HepG2 (cell line): ENCODE results near the gene TRMT10C. TPM values are rescaled to one million over a fixed set of nuclear protein-coding genes. Genes with fewer than 3 reads are reported as not detected.
A peak's percentile ranks its signal among the peaks of the same experiment; 100 is the strongest.

ENCODE experiments used
- ATAC-seq: fragments of 200-7000 bp; cut with Tn5 transposase; 3 replicates; pipeline ENCODE4 v1.9.1; 2020; ENCODE audit warnings: mild to moderate bottlenecking, moderate library complexity
- BruUV-seq: library from RNA; stranded (reverse); fragments of 400-500 nt; replicated peaks from 2 replicates; lab custom pipeline; 2021; lab: Mats Ljungman, UMichigan
- CTCF ChIA-PET: fragments of 300-600 bp; formaldehyde crosslinking; extraction: SDS; loops from one replicate; lab custom pipeline; 2021; ENCODE audit warnings: low total read pairs, inconsistent platforms, low intra/inter-chr PET ratio; lab: Yijun Ruan, JAX
- POLR2A ChIA-PET: fragments of 350-600 bp; sonication (Branson Sonifier 250); formaldehyde crosslinking; loops from one replicate; lab custom pipeline; 2020; ENCODE audit warnings: antibody characterized with exemption, inconsistent platforms; lab: Yijun Ruan, JAX
- DNase-seq: peaks from one replicate; pipeline ENCODE4 v3.0.0-alpha.2; 2015; ENCODE audit warnings: low spot score
- FAIRE-seq: peaks from 3 replicates; lab custom pipeline; 2011; peaks lifted over from hg19 to GRCh38; lab: Jason Lieb, UNC
- H2AFZ ChIP-seq: one replicate; pipeline ENCODE4 v1.6.1; 2011; ENCODE audit warnings: low read length, inconsistent platforms
- H3K27ac ChIP-seq: fragments of 300-600 bp; 3 replicates; pipeline ENCODE4 v1.8.0; 2011; ENCODE audit warnings: mixed run types, mild to moderate bottlenecking, mixed read lengths, low read length, inconsistent platforms; ENCODE audit not compliant: insufficient read depth; ENCODE audit errors: extremely low read length
- H3K27me3 ChIP-seq, 2 experiments: fragments of 200-600 bp in 1 of 2; 2 replicates in 1 of 2; 3 replicates in 1 of 2; pipeline versions ENCODE4 v1.6.0 to v1.8.0; 2011; ENCODE audit warnings: low read length in 2 of 2, mild to moderate bottlenecking in 2 of 2, moderate library complexity in 2 of 2, inconsistent platforms in 1 of 2; ENCODE audit not compliant: insufficient read depth in 2 of 2, control insufficient read depth in 1 of 2
- H3K36me3 ChIP-seq, 2 experiments: fragments of 200-600 bp in 1 of 2; replicated peaks in 1 of 2; 2 replicates in 1 of 2; 3 replicates in 1 of 2; pipeline versions ENCODE4 v1.5.1 to v1.8.0; 2011; ENCODE audit warnings: low read length in 2 of 2, inconsistent platforms in 1 of 2; ENCODE audit not compliant: insufficient read depth in 2 of 2, control insufficient read depth in 1 of 2
- H3K4me1 ChIP-seq: 2 replicates; pipeline ENCODE4 v1.5.1; 2012; ENCODE audit warnings: low read length, inconsistent platforms; ENCODE audit not compliant: insufficient read depth
- H3K4me2 ChIP-seq: 2 replicates; pipeline ENCODE4 v1.6.0; 2011; ENCODE audit warnings: low read depth, low read length, inconsistent platforms
- H3K4me3 ChIP-seq, 3 experiments: fragments of 200-600 bp in 1 of 3; sonication (generic), shearing (Covaris generic) in 1 of 3; replicated peaks in 1 of 3; 2 replicates each; pipeline ENCODE4 v1.5.1; 2011 to 2016; ENCODE audit warnings: low read length in 3 of 3, inconsistent platforms in 2 of 3, low read depth in 2 of 3, mild to moderate bottlenecking in 2 of 3, control low read depth in 1 of 3, mixed read lengths in 1 of 3; ENCODE audit not compliant: insufficient read depth in 1 of 3
- H3K79me2 ChIP-seq: one replicate; pipeline ENCODE4 v1.6.1; 2011; ENCODE audit warnings: low read length, inconsistent platforms; ENCODE audit not compliant: insufficient read depth
- H3K9ac ChIP-seq: 2 replicates; pipeline ENCODE4 v1.6.0; 2011; ENCODE audit warnings: mild to moderate bottlenecking, low read depth, low read length, inconsistent platforms; ENCODE audit not compliant: insufficient read depth
- H3K9me3 ChIP-seq: 2 replicates; pipeline ENCODE4 v1.5.1; 2012; ENCODE audit warnings: mild to moderate bottlenecking, low read length
- H4K20me1 ChIP-seq: 2 replicates; pipeline ENCODE4 v1.6.0; 2011; ENCODE audit warnings: inconsistent platforms, mild to moderate bottlenecking, low read length, moderate library complexity; ENCODE audit not compliant: insufficient read depth
- CBX2 ChIP-seq, 2 experiments: fragments of 200-600 bp in 1 of 2; sonication (generic); formaldehyde crosslinking in 1 of 2; IDR thresholded peaks; 2 replicates each; pipeline versions ENCODE4 v1.7.0 to v1.8.1; 2018 to 2022; ENCODE audit warnings: low read depth in 2 of 2, low read length in 1 of 2, mild to moderate bottlenecking in 1 of 2, missing genetic modification reagents in 1 of 2
- MYPOP ChIP-seq: sonication (generic); formaldehyde crosslinking; IDR thresholded peaks from 2 replicates; pipeline ENCODE4 v1.8.1; 2023; ENCODE audit warnings: mild to moderate bottlenecking, moderate library complexity, missing genetic modification reagents
- PAX8 ChIP-seq: sonication (generic); formaldehyde crosslinking; IDR thresholded peaks from 2 replicates; pipeline ENCODE4 v1.8.0; 2022; ENCODE audit warnings: mild to moderate bottlenecking, missing genetic modification reagents, borderline replicate concordance
- RELA ChIP-seq: sonication (generic); formaldehyde crosslinking; IDR thresholded peaks from 2 replicates; pipeline ENCODE4 v1.4.0; 2020; ENCODE audit warnings: missing genetic modification reagents
- TCF12 ChIP-seq, 2 experiments: fragments of 450-650 bp in 1 of 2; sonication (generic) in 1 of 2; formaldehyde crosslinking in 1 of 2; IDR thresholded peaks; 2 replicates each; pipeline versions ENCODE4 v1.6.1 to v1.8.0; 2017 to 2022; ENCODE audit warnings: antibody characterized with exemption in 1 of 2, mild to moderate bottlenecking in 1 of 2, missing genetic modification reagents in 1 of 2, moderate library complexity in 1 of 2
- ZBTB14 ChIP-seq: sonication (generic); formaldehyde crosslinking; IDR thresholded peaks from 2 replicates; pipeline ENCODE4 v1.4.0; 2020; ENCODE audit warnings: missing genetic modification reagents
- ZNF18 ChIP-seq: sonication (generic); formaldehyde crosslinking; IDR thresholded peaks from 2 replicates; pipeline ENCODE4 v1.8.0; 2022; ENCODE audit warnings: mild to moderate bottlenecking, missing genetic modification reagents; ENCODE audit not compliant: insufficient replicate concordance
- ZNF235 ChIP-seq: sonication (generic); formaldehyde crosslinking; IDR thresholded peaks from 2 replicates; pipeline ENCODE4 v1.8.1; 2023; ENCODE audit warnings: mild to moderate bottlenecking, missing genetic modification reagents, borderline replicate concordance
- ZNF619 ChIP-seq: sonication (generic); formaldehyde crosslinking; IDR thresholded peaks from 2 replicates; pipeline ENCODE4 v1.4.0; 2020; ENCODE audit warnings: mild to moderate bottlenecking, missing genetic modification reagents
- ZNF644 ChIP-seq: IDR thresholded peaks from 2 replicates; pipeline ENCODE4 v1.6.1; 2016; ENCODE audit warnings: low read depth
- ZNF660 ChIP-seq: sonication (generic); formaldehyde crosslinking; IDR thresholded peaks from 2 replicates; pipeline ENCODE4 v1.5.1; 2020; ENCODE audit warnings: mild to moderate bottlenecking, low read depth, missing genetic modification reagents, borderline replicate concordance
- ZNF7 ChIP-seq: IDR thresholded peaks from 2 replicates; pipeline ENCODE4 v1.6.1; 2016; ENCODE audit warnings: missing biosample characterization, missing genetic modification reagents
- WGBS: methylation state at CpG from one replicate; pipeline ENCODE4 v1.1.6; 2017; ENCODE audit warnings: low lambda C conversion rate; 5-methylcytosine and 5-hydroxymethylcytosine counted together
- in situ Hi-C: cut with HindIII; loops from 2 replicates; pipeline ENCODE4 v1.10.0; 2017; ENCODE audit warnings: low pct_unique_long_range_greater_than_20kb; ENCODE audit not compliant: extremely low pct_ligation_motif_present
- intact Hi-C: fragments of 100-400 bp; cut with micrococcal nuclease; formaldehyde crosslinking; loops from one replicate; pipeline ENCODE4 v1.10.0; 2022; ENCODE audit not compliant: unreplicated experiment
- polyA plus RNA-seq, 8 experiments: library from polyadenylated mRNA; depleted of rRNA in 3 of 8; stranded (reverse) in 7 of 8; unstranded in 1 of 8; fragments of >200 nt; fragmentation: Illumina TruSeq in 4 of 8; extraction: Trizol in 4 of 8; gene quantifications; 2 replicates each; pipeline versions ENCODE4 v1.2.1 to v1.2.3, GENCODE V29; 2011 to 2016; ENCODE audit warnings: low read depth in 4 of 8, missing spikeins in 1 of 8, mixed read lengths in 1 of 8; ENCODE audit not compliant: insufficient read depth in 1 of 8
- total RNA-seq, 5 experiments: library from RNA; depleted of rRNA; stranded (reverse); fragments of >200 nt; fragmentation: Illumina TruSeq; extraction: Trizol; gene quantifications; 2 replicates each; pipeline ENCODE4 v1.2.3, GENCODE V29; 2016; ENCODE audit warnings: low read depth in 1 of 5

The TRMT10C gene
- total and polyA plus RNA-seq, 2 of the 13 experiments (the other 11 are each of a cell fraction or from before 2014, with no cell fraction given): 10.8 to 39.2 TPM

- ATAC-seq: peak; percentile 90
- intact Hi-C loops: loop anchor here (1.0 to 10.0 kb wide), 5 partner anchors 25 to 189 kb away; partner anchors contain the start of gene SENP7
- under 1% methylated on average over 43 of the region's 47 CpGs for WGBS
- ChIA-PET CTCF (interaction anchor here (1.1 kb wide), 1 partner anchor 102 kb away, joined by 3 read pairs; no protein-coding TSS in a partner anchor), POLR2A (interaction anchor here (0.8 to 2.8 kb wide), 21 partner anchors 9 to 863 kb away, joined by 3 to 38 read pairs (median 5); partner anchors contain the start of genes CEP97, RPL24, SENP7 and TRMT10C)
- peak within 1 kb of the TSS; percentile 83 to 98 (median 97) for H3K4me3 ChIP-seq
- H3K27me3 ChIP-seq: no peaks in the 10 kb centered on the region; a peak in 1 of 5 replicates
- H3K27ac ChIP-seq: peak within 1 kb of the TSS; percentile 89
- DNase-seq: peak; percentile 97
- peaks cover 42% of the 10 kb centered on the region for H3K79me2 ChIP-seq
- H3K4me1 ChIP-seq: peaks cover 57% of the 10 kb centered on the region
- peak within 1 kb of the TSS; percentile 98 for H3K9ac ChIP-seq
- peak within 1 kb of the TSS; percentile 79 for H2AFZ ChIP-seq
- FAIRE-seq: peak; percentile 74
- in situ Hi-C loops: loop anchor here (5.0 kb wide), 2 partner anchors 61 to 64 kb away; partner anchors contain the start of gene SENP7
- no peaks in the 10 kb centered on the region for H3K9me3 ChIP-seq
- H3K36me3 ChIP-seq: peaks cover 0 to 8% of the 10 kb centered on the region in 2 experiments; a peak in 1 of 5 replicates
- peaks cover 10% of the 10 kb centered on the region; the same call in 1 of the 2 replicates for H4K20me1 ChIP-seq
- peak within 1 kb of the TSS; percentile 86 for H3K4me2 ChIP-seq
- TSS peak; percentile 97 for BruUV-seq
- TF ChIP-seq RELA (CRISPR knock-in tag) (no peak), ZNF18 (CRISPR knock-in tag) (no peak), ZNF235 (CRISPR knock-in tag) (no peak; the same call in 1 of the 2 replicates), ZNF619 (CRISPR knock-in tag) (peak; percentile 82; the same call in 1 of the 2 replicates), ZNF644 (CRISPR knock-in tag) (peak; percentile 23; the same call in 1 of the 2 replicates), CBX2 (IDR thresholded peaks at IDR 0.05; ENCODE audit: low read depth, low read length) (no peak), CBX2 (CRISPR knock-in tag; IDR thresholded peaks at IDR 0.05; ENCODE audit: low read depth) (no peak), PAX8 (CRISPR knock-in tag) (no peak), ZBTB14 (CRISPR knock-in tag) (no peak), ZNF660 (CRISPR knock-in tag) (no peak), ZNF7 (CRISPR knock-in tag) (no peak), MYPOP (CRISPR knock-in tag) (no peak), TCF12 (IDR thresholded peaks at IDR 0.05) (no peak), TCF12 (CRISPR knock-in tag; IDR thresholded peaks at IDR 0.05) (peak; percentile 70; the same call in 1 of the 2 replicates)
Observed at GRCh38 chr3:101573449-101574387, 12.1 kb downstream of the TRMT10C start, which contains the start of gene PCNP. Gene PCNP, plus strand, starts transcription at chr3:101574180. Its CDS starts 36 bp downstream, at chr3:101574216.
